ENCODE data around the gene PNPLA6. TPM values are rescaled to one million over a fixed set of nuclear protein-coding genes. Genes with fewer than 3 reads are reported as not detected.
A peak's percentile ranks its signal among the peaks of the same experiment; 100 is the strongest.

Gene PNPLA6
- total and polyA plus RNA-seq, 8 donors = 28.7 to 255 (median 37.7) TPM

DNA sequence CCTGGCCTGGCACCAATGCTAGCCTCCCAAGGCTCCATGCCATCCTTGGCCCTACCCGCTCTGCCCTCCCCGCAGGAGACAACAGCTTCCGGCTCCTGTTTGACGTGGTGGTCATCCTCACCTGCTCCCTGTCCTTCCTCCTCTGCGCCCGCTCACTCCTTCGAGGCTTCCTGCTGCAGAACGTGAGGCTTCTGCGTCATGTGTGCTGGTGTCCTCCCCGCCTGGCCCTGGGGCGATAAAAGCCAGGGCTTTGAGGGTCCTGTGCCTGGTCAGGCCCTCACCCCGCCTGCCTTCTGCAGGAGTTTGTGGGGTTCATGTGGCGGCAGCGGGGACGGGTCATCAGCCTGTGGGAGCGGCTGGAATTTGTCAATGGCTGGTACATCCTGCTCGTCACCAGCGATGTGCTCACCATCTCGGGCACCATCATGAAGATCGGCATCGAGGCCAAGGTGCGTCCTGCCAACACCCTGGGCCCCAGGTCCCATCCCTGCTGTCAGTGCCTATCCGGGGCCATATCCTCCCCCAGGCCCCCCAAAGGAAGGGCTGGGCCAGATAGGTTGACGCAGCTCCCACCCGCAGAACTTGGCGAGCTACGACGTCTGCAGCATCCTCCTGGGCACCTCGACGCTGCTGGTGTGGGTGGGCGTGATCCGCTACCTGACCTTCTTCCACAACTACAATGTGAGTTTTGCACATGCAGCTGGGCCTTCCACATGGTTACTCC, 6.8 kb upstream of the PNPLA6 start:
- Histone ChIP-seq H3K27me3 (no peaks in the 10 kb centered on the region), H3K4me1 (peaks cover 0 to 37% of the 10 kb centered on the region in 2 donors), H3K27ac (no peak overlapping the region), H3K4me3 (no peak overlapping the region), H3K36me3 (peaks cover 0 to 92% of the 10 kb centered on the region in 2 donors), H3K9me3 (no peaks in the 10 kb centered on the region)
- DNase-seq (no peak), ATAC-seq (no peak)
- TF ChIP-seq, protein P1, sequence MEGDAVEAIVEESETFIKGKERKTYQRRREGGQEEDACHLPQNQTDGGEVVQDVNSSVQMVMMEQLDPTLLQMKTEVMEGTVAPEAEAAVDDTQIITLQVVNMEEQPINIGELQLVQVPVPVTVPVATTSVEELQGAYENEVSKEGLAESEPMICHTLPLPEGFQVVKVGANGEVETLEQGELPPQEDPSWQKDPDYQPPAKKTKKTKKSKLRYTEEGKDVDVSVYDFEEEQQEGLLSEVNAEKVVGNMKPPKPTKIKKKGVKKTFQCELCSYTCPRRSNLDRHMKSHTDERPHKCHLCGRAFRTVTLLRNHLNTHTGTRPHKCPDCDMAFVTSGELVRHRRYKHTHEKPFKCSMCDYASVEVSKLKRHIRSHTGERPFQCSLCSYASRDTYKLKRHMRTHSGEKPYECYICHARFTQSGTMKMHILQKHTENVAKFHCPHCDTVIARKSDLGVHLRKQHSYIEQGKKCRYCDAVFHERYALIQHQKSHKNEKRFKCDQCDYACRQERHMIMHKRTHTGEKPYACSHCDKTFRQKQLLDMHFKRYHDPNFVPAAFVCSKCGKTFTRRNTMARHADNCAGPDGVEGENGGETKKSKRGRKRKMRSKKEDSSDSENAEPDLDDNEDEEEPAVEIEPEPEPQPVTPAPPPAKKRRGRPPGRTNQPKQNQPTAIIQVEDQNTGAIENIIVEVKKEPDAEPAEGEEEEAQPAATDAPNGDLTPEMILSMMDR (IDR thresholded peaks at IDR 0.05) = no peak
- intact Hi-C loops (cut with DNase I) = no loop called here

DNA sequence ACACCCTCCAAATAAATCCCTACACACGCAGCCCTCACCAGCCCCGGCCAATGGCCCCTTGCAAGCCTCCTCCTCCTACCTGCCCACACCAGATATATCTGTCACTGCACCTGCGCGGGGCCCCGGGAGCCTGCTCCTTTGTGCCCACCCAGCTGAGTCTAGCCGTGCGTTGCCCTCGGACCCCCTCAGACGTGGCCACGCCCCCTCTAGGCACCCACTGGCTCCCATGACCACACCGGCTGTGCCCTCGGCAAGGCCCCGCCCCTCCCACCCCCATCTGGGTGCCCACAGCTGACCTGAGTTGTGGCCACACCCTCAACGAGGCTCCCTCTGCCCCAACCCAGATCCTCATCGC, 6.3 kb upstream of the PNPLA6 start:
- peaks cover 0 to 35% of the 10 kb centered on the region in 2 donors for H3K4me1 ChIP-seq
- no peaks in the 10 kb centered on the region for H3K27me3 ChIP-seq
- intact Hi-C loops (cut with DNase I) = no loop called here
- no peaks in the 10 kb centered on the region for H3K9me3 ChIP-seq
- H3K36me3 ChIP-seq = peaks cover 0 to 89% of the 10 kb centered on the region in 2 donors
- H3K27ac ChIP-seq = no peak overlapping the region
- no peak overlapping the region for H3K4me3 ChIP-seq
- ATAC-seq (no peak), DNase-seq (no peak)
- TF ChIP-seq, protein P1 (IDR thresholded peaks at IDR 0.05) = no peak

DNA sequence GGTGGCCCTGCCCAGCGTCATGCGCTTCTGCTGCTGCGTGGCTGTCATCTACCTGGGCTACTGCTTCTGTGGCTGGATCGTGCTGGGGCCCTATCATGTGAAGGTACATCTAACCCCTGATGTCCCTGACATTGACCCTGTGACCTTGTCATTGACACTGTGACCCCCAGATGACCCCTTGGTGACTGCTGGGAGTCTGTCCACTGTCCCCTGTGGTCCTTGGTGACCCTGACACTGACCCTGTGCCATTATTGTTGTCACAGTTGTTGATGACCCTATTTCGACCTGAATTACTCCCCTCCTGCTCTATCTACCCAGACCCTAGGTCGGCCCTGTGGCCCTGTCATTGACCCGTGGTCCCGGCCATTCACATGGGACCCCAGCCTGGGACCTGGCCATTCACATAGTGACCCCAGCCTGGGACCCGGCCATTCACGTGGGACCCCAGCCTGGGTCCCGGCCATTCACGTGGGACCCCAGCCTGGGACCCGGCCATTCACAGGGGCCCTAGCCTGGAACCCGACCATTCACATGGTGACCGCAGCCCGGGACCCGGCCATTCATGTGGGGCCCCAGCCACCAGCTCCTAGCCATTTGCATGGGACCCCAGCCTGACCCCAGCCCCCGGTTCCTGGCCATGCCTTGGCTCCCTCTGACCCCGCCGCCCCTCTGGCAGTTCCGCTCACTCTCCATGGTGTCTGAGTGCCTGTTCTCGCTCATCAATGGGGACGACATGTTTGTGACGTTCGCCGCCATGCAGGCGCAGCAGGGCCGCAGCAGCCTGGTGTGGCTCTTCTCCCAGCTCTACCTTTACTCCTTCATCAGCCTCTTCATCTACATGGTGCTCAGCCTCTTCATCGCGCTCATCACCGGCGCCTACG, 5.7 kb upstream of the PNPLA6 start:
- Histone ChIP-seq H3K4me3 (no peak overlapping the region), H3K4me1 (peaks cover 0 to 33% of the 10 kb centered on the region in 2 donors), H3K36me3 (peaks cover 0 to 83% of the 10 kb centered on the region in 2 donors), H3K9me3 (no peaks in the 10 kb centered on the region), H3K27ac (no peak overlapping the region), H3K27me3 (no peaks in the 10 kb centered on the region)
- no peak for ATAC-seq
- intact Hi-C loops (cut with DNase I) = no loop called here
- DNase-seq = no peak
- TF ChIP-seq, protein P1 (IDR thresholded peaks at IDR 0.05) = no peak

DNA sequence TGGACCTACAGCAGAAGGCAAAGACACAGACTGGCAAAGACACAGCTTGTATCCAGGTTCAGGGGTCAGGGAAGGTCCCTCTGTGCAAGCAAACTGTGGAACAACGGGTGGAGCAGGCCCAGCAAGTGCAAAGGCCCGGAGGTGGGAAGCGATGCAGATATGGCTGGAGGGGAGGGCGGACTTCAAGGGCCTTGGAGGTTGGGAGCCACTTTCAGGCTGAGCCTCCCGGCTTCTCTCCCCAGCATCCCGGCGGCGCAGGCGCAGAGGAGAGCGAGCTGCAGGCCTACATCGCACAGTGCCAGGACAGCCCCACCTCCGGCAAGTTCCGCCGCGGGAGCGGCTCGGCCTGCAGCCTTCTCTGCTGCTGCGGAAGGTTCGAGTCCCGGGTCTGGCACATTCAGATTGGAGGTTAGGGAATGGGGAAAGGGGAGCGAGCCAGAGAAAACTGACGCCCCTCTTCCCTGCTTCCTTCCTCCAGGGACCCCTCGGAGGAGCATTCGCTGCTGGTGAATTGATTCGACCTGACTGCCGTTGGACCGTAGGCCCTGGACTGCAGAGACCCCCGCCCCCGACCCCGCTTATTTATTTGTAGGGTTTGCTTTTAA, 2.1 kb upstream of the PNPLA6 start:
- DNase-seq (peak; percentile 19 to 85 (median 66)), ATAC-seq (peak; percentile 8)
- Histone ChIP-seq H3K4me1 (peaks cover 7 to 41% of the 10 kb centered on the region in 2 donors), H3K36me3 (peaks cover 0 to 68% of the 10 kb centered on the region in 2 donors), H3K4me3 (peak overlapping the region; percentile 83 to 90), H3K27me3 (no peaks in the 10 kb centered on the region), H3K27ac (peak overlapping the region; percentile 81 to 93), H3K9me3 (no peaks in the 10 kb centered on the region)
- TF ChIP-seq, protein P1 (IDR thresholded peaks at IDR 0.05) = no peak
- intact Hi-C loops (cut with DNase I) = no loop called here
